Fibroblast of lung (primary cell): Measurements from ENCODE around the gene MRPL33.

Source experiments
- CTCF ChIP-seq, 2 donors: IDR thresholded peaks in 1 of 2; conservative IDR thresholded peaks in 1 of 2; 1 replicate in 1 of 2; 2 replicates in 1 of 2; pipeline ENCODE4 v1.5.1; 2011 to 2012; ENCODE audit warnings: low read length in 2 of 2, control low read depth in 1 of 2, inconsistent platforms in 1 of 2, low read depth in 1 of 2, mild to moderate bottlenecking in 1 of 2
- EZH2 ChIP-seq: IDR thresholded peaks from 2 replicates; pipeline ENCODE4 v1.5.1; 2012; ENCODE audit warnings: low read length, control low read depth, mild to moderate bottlenecking; ENCODE audit errors: missing control alignments

- TF ChIP-seq CTCF (conservative IDR thresholded peaks at IDR 0.05 in 1 of 2, IDR thresholded peaks at IDR 0.05 in 1 of 2; ENCODE audit: low read depth in 1 of 2, low read length in 2 of 2) = no peak
- no peak for TF ChIP-seq EZH2
Measured at GRCh38 chr2:27822049-27822448, 50.5 kb downstream of the MRPL33 start.
